ENCODE data around the gene ABI2.
"Not testable (repeated sequence)": the region's sequence is repeated elsewhere in the genome, so short reads cannot be mapped to it uniquely, and the experiment has no call there.

ABI2 gene

GRCh38 chr2:203347375-203347774 is 19.2 kb downstream of the ABI2 start:
- in situ Hi-C loops (cut with HindIII; ENCODE audit: low pct_ligation_motif_present, low pct_unique_long_range_greater_than_20kb, low sequenced_read_pairs) = no loop called here
- DNase-seq = no peak

- in situ Hi-C loops (cut with HindIII; ENCODE audit: low pct_ligation_motif_present, low pct_unique_long_range_greater_than_20kb, low sequenced_read_pairs) = no loop called here
- no peak for DNase-seq
These were observed 24.5 kb downstream of the ABI2 start for GRCh38 chr2:203352604-203353255.

GRCh38 chr2:203354966-203355365 is 26.8 kb downstream of the ABI2 start:
- in situ Hi-C loops (cut with HindIII; ENCODE audit: low pct_ligation_motif_present, low pct_unique_long_range_greater_than_20kb, low sequenced_read_pairs) = no loop called here
- no peak for DNase-seq

- in situ Hi-C loops (cut with HindIII; ENCODE audit: low pct_ligation_motif_present, low pct_unique_long_range_greater_than_20kb, low sequenced_read_pairs) = no loop called here
- DNase-seq = no peak
These were observed 31.3 kb downstream of the ABI2 start for GRCh38 chr2:203359450-203359849.

GRCh38 chr2:203360833-203361430 is 32.7 kb downstream of the ABI2 start:
- no peak for DNase-seq
- in situ Hi-C loops (cut with HindIII; ENCODE audit: low pct_ligation_motif_present, low pct_unique_long_range_greater_than_20kb, low sequenced_read_pairs) = no loop called here

GRCh38 chr2:203361495-203361894 is 33.3 kb downstream of the ABI2 start:
- DNase-seq = no peak
- in situ Hi-C loops (cut with HindIII; ENCODE audit: low pct_ligation_motif_present, low pct_unique_long_range_greater_than_20kb, low sequenced_read_pairs) = no loop called here

- in situ Hi-C loops (cut with HindIII; ENCODE audit: low pct_ligation_motif_present, low pct_unique_long_range_greater_than_20kb, low sequenced_read_pairs) = no loop called here
- DNase-seq = no peak
These were observed 33.7 kb downstream of the ABI2 start for GRCh38 chr2:203361922-203362321.

- in situ Hi-C loops (cut with HindIII; ENCODE audit: low pct_ligation_motif_present, low pct_unique_long_range_greater_than_20kb, low sequenced_read_pairs) = no loop called here
- no peak for DNase-seq
These were observed 38.7 kb downstream of the ABI2 start for GRCh38 chr2:203366639-203367466.

- in situ Hi-C loops (cut with HindIII; ENCODE audit: low pct_ligation_motif_present, low pct_unique_long_range_greater_than_20kb, low sequenced_read_pairs) = not testable (repeated sequence)
These were observed 44.5 kb downstream of the ABI2 start for GRCh38 chr2:203372706-203373105.

GRCh38 chr2:203376173-203376572 is 48.0 kb downstream of the ABI2 start:
- in situ Hi-C loops (cut with HindIII; ENCODE audit: low pct_ligation_motif_present, low pct_unique_long_range_greater_than_20kb, low sequenced_read_pairs) = no loop called here

More at GRCh38 chr2:203372706-203373105, 44.5 kb downstream of the ABI2 start:
- DNase-seq = not testable (repeated sequence)

GRCh38 chr2:203379156-203379555 is 51.0 kb downstream of the ABI2 start:
- no peak for DNase-seq
- in situ Hi-C loops (cut with HindIII; ENCODE audit: low pct_ligation_motif_present, low pct_unique_long_range_greater_than_20kb, low sequenced_read_pairs) = no loop called here

More at GRCh38 chr2:203376173-203376572, 48.0 kb downstream of the ABI2 start:
- DNase-seq = no peak

- DNase-seq = no peak
- in situ Hi-C loops (cut with HindIII; ENCODE audit: low pct_ligation_motif_present, low pct_unique_long_range_greater_than_20kb, low sequenced_read_pairs) = no loop called here
These were observed 54.8 kb downstream of the ABI2 start for GRCh38 chr2:203383038-203383437.

- in situ Hi-C loops (cut with HindIII; ENCODE audit: low pct_ligation_motif_present, low pct_unique_long_range_greater_than_20kb, low sequenced_read_pairs); DNase-seq: not testable (repeated sequence)
These were observed 60.0 kb downstream of the ABI2 start for GRCh38 chr2:203388153-203388552.

- DNase-seq = peak; percentile 9
- in situ Hi-C loops (cut with HindIII; ENCODE audit: low pct_ligation_motif_present, low pct_unique_long_range_greater_than_20kb, low sequenced_read_pairs) = no loop called here
These were observed 66.5 kb downstream of the ABI2 start for GRCh38 chr2:203394519-203395227.

GRCh38 chr2:203395858-203396257 is 67.7 kb downstream of the ABI2 start:
- in situ Hi-C loops (cut with HindIII; ENCODE audit: low pct_ligation_motif_present, low pct_unique_long_range_greater_than_20kb, low sequenced_read_pairs) = no loop called here
- no peak for DNase-seq

- DNase-seq = peak; percentile 43
- in situ Hi-C loops (cut with HindIII; ENCODE audit: low pct_ligation_motif_present, low pct_unique_long_range_greater_than_20kb, low sequenced_read_pairs) = no loop called here
These were observed 68.5 kb downstream of the ABI2 start for GRCh38 chr2:203396667-203397066.

GRCh38 chr2:203399031-203399430 is 70.8 kb downstream of the ABI2 start:
- no peak for DNase-seq
- in situ Hi-C loops (cut with HindIII; ENCODE audit: low pct_ligation_motif_present, low pct_unique_long_range_greater_than_20kb, low sequenced_read_pairs) = no loop called here

- DNase-seq = no peak
- in situ Hi-C loops (cut with HindIII; ENCODE audit: low pct_ligation_motif_present, low pct_unique_long_range_greater_than_20kb, low sequenced_read_pairs) = no loop called here
These were observed 72.8 kb downstream of the ABI2 start for GRCh38 chr2:203400805-203401585.

Measured in ACHN (cell line).